Nephron (organoid): ENCODE results near the gene CIAO2A.
"Not testable (repeated sequence)": the region's sequence is repeated elsewhere in the genome, so short reads cannot be mapped to it uniquely, and the experiment has no call there.

Experiments used
- H3K27ac Mint-ChIP-seq, 3 experiments: 2 replicates each; pipeline ENCODE4 v1.8.0; 2020; ENCODE audit warnings: mixed read lengths in 3 of 3, mild to moderate bottlenecking in 2 of 3, moderate library complexity in 1 of 3
- H3K27me3 Mint-ChIP-seq: 2 replicates; pipeline ENCODE4 v1.8.0; 2021; ENCODE audit warnings: low read depth, mild to moderate bottlenecking, moderate library complexity, mixed read lengths
- H3K36me3 Mint-ChIP-seq: 2 replicates; pipeline ENCODE4 v1.8.0; 2020; ENCODE audit warnings: low read depth, mixed read lengths
- H3K4me1 Mint-ChIP-seq: 2 replicates; pipeline ENCODE4 v1.8.0; 2020; ENCODE audit warnings: mixed read lengths
- H3K4me3 Mint-ChIP-seq, 3 experiments: 2 replicates each; pipeline ENCODE4 v1.8.0; 2020; ENCODE audit warnings: mild to moderate bottlenecking in 3 of 3, mixed read lengths in 3 of 3, moderate library complexity in 2 of 3
- H3K9me3 Mint-ChIP-seq: 2 replicates; pipeline ENCODE4 v1.8.0; 2020; ENCODE audit warnings: mixed read lengths
- TF ChIP-seq, protein P1 (sequence below), 3 experiments: fragments of 200-600 bp; sonication (generic); IDR thresholded peaks; one replicate each; pipeline ENCODE4 v1.5.0; 2021; ENCODE audit warnings: antibody characterized with exemption in 3 of 3; ENCODE audit not compliant: unreplicated experiment in 3 of 3

CIAO2A gene

DNA sequence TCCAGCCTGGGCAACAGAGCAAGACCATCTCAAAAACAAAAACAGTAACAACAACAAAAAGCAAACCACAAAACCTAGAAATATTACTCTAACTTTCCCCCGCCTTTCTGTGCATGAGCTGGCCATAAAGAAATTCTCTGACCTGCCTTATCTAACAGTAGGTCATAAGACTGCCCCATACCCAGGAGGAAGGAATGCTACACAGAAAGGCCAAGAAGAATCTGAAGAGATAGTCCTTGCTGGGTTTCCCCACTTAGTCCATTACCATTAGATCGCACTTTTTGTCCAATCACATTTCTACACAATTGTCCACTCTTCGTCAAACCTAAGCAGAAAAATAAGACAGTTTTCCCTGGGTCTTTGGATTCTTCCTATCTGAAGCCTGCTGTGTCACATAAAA lies 23.5 kb downstream of the CIAO2A start:
- peaks cover 12% of the 10 kb centered on the region for H3K4me1 Mint-ChIP-seq
- H3K27me3 Mint-ChIP-seq, result peaks cover 7% of the 10 kb centered on the region
- peak overlapping the region in 1 of 3 experiments; percentile 23 for H3K27ac Mint-ChIP-seq
- no peak overlapping the region for H3K4me3 Mint-ChIP-seq
- TF ChIP-seq, protein P1, sequence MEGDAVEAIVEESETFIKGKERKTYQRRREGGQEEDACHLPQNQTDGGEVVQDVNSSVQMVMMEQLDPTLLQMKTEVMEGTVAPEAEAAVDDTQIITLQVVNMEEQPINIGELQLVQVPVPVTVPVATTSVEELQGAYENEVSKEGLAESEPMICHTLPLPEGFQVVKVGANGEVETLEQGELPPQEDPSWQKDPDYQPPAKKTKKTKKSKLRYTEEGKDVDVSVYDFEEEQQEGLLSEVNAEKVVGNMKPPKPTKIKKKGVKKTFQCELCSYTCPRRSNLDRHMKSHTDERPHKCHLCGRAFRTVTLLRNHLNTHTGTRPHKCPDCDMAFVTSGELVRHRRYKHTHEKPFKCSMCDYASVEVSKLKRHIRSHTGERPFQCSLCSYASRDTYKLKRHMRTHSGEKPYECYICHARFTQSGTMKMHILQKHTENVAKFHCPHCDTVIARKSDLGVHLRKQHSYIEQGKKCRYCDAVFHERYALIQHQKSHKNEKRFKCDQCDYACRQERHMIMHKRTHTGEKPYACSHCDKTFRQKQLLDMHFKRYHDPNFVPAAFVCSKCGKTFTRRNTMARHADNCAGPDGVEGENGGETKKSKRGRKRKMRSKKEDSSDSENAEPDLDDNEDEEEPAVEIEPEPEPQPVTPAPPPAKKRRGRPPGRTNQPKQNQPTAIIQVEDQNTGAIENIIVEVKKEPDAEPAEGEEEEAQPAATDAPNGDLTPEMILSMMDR (IDR thresholded peaks at IDR 0.05; ENCODE audit: unreplicated experiment in 3 of 3), result no peak
- no peaks in the 10 kb centered on the region for H3K9me3 Mint-ChIP-seq
- H3K36me3 Mint-ChIP-seq, result peaks cover 27% of the 10 kb centered on the region

DNA sequence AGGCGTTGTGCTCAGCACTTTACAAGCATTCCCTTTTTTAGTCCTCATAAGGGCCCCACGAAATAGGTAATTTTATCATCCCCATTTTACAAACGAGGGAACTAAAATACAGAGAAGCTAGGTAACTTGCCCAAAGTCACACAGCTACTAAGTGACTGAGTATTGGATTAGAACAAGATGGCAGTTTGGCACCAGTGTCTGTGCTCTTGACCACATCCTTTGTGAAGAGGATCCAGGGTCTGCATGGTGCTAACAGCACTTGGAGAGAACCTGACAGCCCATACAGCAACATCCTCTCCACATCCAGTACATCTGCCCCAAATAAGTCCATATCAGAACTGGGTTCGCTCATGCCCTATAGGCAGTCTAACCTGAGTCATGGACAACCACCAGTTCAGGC lies 25.5 kb downstream of the CIAO2A start:
- Mint-ChIP-seq H3K4me3 (no peak overlapping the region), H3K27ac (no peak overlapping the region), H3K4me1 (peaks cover 12% of the 10 kb centered on the region), H3K36me3 (peaks cover 16% of the 10 kb centered on the region), H3K27me3 (peaks cover 7% of the 10 kb centered on the region), H3K9me3 (no peaks in the 10 kb centered on the region)
- TF ChIP-seq, protein P1 (IDR thresholded peaks at IDR 0.05; ENCODE audit: unreplicated experiment in 3 of 3), result no peak

- H3K4me1 Mint-ChIP-seq, result peaks cover 12% of the 10 kb centered on the region
- peak overlapping the region in 1 of 3 experiments; percentile 53 for H3K27ac Mint-ChIP-seq
- peaks cover 7% of the 10 kb centered on the region for H3K27me3 Mint-ChIP-seq
- TF ChIP-seq, protein P1 (IDR thresholded peaks at IDR 0.05; ENCODE audit: unreplicated experiment in 3 of 3), result peak; percentile 76 to 81 (median 78)
- H3K9me3 Mint-ChIP-seq, result no peaks in the 10 kb centered on the region
- peaks cover 13% of the 10 kb centered on the region for H3K36me3 Mint-ChIP-seq
- no peak overlapping the region for H3K4me3 Mint-ChIP-seq
Measured at GRCh38 chr15:64067564-64068030, 26.0 kb downstream of the CIAO2A start.

DNA sequence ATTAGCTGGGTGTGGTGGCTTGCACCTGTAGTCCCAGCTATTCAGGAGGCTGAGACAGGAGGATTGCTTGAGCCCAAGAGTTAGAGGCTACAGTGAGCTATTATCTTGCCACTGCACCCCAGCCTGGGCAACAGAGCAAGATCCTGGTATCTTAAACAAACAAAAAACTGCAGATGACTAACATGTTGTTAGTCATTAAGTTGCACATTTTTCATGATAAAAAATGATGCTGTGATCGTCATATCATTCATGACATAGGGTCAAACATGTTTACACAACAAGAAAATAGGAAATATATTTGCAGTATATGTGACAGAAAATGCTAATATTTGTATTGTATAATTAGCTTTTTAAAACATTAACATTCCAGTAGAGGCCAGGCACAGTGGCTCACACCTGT lies 27.2 kb downstream of the CIAO2A start:
- Mint-ChIP-seq H3K9me3 (no peaks in the 10 kb centered on the region), H3K27me3 (peaks cover 7% of the 10 kb centered on the region), H3K4me1 (peaks cover 12% of the 10 kb centered on the region), H3K4me3 (no peak overlapping the region), H3K27ac (no peak overlapping the region), H3K36me3 (peaks cover 4% of the 10 kb centered on the region)
- TF ChIP-seq, protein P1 (IDR thresholded peaks at IDR 0.05; ENCODE audit: unreplicated experiment in 3 of 3), result no peak

GRCh38 chr15:64060716-64061115 lies 32.9 kb downstream of the CIAO2A start:
- no peaks in the 10 kb centered on the region for H3K9me3 Mint-ChIP-seq
- H3K36me3 Mint-ChIP-seq, result no peaks in the 10 kb centered on the region
- no peak overlapping the region for H3K4me3 Mint-ChIP-seq
- H3K4me1 Mint-ChIP-seq, result no peaks in the 10 kb centered on the region
- TF ChIP-seq, protein P1 (IDR thresholded peaks at IDR 0.05; ENCODE audit: unreplicated experiment in 3 of 3), result no peak
- no peaks in the 10 kb centered on the region for H3K27me3 Mint-ChIP-seq
- H3K27ac Mint-ChIP-seq, result no peak overlapping the region

DNA sequence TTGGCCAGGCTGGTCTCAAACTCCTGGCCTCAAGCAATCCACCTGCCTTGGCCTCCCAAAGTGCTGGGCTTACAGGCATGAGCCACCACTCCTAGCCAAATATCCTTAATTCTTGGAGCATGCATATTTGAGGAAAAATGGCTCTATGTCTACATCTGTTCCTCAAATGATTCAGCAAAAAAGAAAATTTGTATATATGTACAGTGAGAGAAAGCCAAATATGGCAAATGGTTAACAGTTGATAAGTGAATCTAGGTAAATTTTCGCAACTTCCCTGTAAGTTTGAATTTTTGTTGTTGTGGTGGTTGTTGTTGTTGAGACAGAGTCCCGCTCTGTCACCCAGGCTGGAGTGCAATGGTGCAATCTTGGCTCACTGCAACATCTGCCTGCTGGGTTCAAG lies 34.5 kb downstream of the CIAO2A start:
- H3K4me1 Mint-ChIP-seq, H3K9me3 Mint-ChIP-seq, H3K27me3 Mint-ChIP-seq, H3K36me3 Mint-ChIP-seq, H3K27ac Mint-ChIP-seq, H3K4me3 Mint-ChIP-seq: not testable (repeated sequence)
